ENCODE results near the gene SOCS3.
"Not testable (repeated sequence)": the region's sequence is repeated elsewhere in the genome, so short reads cannot be mapped to it uniquely, and the experiment has no call there.

SOCS3 gene

DNA sequence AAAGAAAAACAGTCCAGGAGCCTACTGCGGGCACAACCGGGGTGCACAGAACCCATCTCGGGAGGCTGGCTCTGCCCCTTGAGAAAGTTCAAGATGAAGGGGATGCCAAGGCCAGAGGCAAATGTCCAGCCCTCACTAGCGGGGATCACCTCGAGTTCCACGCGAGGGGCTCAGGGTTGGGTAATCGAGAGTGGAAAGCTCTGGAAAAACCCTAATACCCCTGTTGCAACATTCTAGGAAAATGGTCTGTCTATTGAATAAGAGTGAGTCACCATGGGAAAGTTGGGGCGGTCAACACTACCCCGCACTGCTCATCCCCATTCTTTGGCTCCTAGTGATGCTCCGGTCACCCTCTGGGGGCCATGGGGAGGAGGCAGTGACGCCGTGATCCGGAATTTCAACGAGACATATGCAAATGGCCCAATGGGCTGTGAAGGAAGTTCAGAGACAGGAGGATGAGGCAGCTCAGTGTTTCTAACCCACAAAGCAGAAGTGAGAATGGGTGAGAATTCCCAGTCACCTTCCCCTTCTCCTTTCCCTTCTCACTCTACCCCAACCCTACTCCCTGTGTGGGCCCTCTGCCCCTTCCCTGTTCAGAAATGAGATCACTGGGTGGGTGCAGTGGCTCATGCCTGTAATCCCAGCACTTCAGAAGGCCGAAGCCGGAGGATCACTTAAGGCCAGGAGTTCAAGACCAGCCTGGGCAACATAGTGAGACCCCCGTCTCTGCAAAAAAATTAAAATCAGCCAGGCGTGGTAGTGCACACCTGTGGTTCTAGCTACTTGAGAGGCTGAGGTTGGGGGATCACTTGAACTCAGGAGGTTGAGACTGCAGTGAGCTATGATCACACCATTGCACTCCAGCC, 22.4 kb downstream of the SOCS3 start:
- DNase-seq (ENCODE audit: extremely low spot score): no peak
- POLR2A ChIA-PET: interaction anchor here (1.2 kb wide), 1 partner anchor 23 kb away, joined by 4 read pairs; no protein-coding TSS in a partner anchor
- TF ChIP-seq FOXK2 (IDR thresholded peaks at IDR 0.05) (no peak), FOXM1 (IDR thresholded peaks at IDR 0.05; ENCODE audit: borderline replicate concordance) (no peak), TARDBP (IDR thresholded peaks at IDR 0.05) (no peak), ZNF384 (IDR thresholded peaks at IDR 0.05) (no peak), SP1 (IDR thresholded peaks at IDR 0.05) (no peak), LEF1 (IDR thresholded peaks at IDR 0.05; ENCODE audit: borderline replicate concordance) (no peak), FOXA1 (IDR thresholded peaks at IDR 0.05) (no peak), PKNOX1 (IDR thresholded peaks at IDR 0.05) (no peak), ELF4 (IDR thresholded peaks at IDR 0.05) (no peak), CTBP1 (IDR thresholded peaks at IDR 0.05; ENCODE audit: borderline replicate concordance) (no peak), HDGF (IDR thresholded peaks at IDR 0.05; ENCODE audit: borderline replicate concordance) (no peak), ARNT (IDR thresholded peaks at IDR 0.05) (no peak), NFRKB (IDR thresholded peaks at IDR 0.05) (no peak), L3MBTL2 (conservative IDR thresholded peaks at IDR 0.05) (no peak), SUZ12 (IDR thresholded peaks at IDR 0.05) (no peak), BHLHE40 (IDR thresholded peaks at IDR 0.05; ENCODE audit: borderline replicate concordance) (no peak)
- CTCF ChIA-PET: no interaction called here

- TF ChIP-seq SP1 (IDR thresholded peaks at IDR 0.05) (no peak), LEF1 (IDR thresholded peaks at IDR 0.05; ENCODE audit: borderline replicate concordance) (no peak), HDGF (IDR thresholded peaks at IDR 0.05; ENCODE audit: borderline replicate concordance) (no peak), FOXM1 (IDR thresholded peaks at IDR 0.05; ENCODE audit: borderline replicate concordance) (no peak), ELF4 (IDR thresholded peaks at IDR 0.05) (no peak), TARDBP (IDR thresholded peaks at IDR 0.05) (no peak), SUZ12 (IDR thresholded peaks at IDR 0.05) (no peak), PKNOX1 (IDR thresholded peaks at IDR 0.05) (no peak), ZNF384 (IDR thresholded peaks at IDR 0.05) (no peak), ARNT (IDR thresholded peaks at IDR 0.05) (no peak), FOXK2 (IDR thresholded peaks at IDR 0.05) (no peak), BHLHE40 (IDR thresholded peaks at IDR 0.05; ENCODE audit: borderline replicate concordance) (no peak)
- no peak for DNase-seq (ENCODE audit: extremely low spot score)
- POLR2A ChIA-PET: interaction anchor here (1.4 kb wide), 1 partner anchor 21 kb away, joined by 3 read pairs; no protein-coding TSS in a partner anchor
- CTCF ChIA-PET: interaction anchor here (2.1 kb wide), 1 partner anchor 25 kb away, joined by 6 read pairs; the partner anchor contains the start of gene SOCS3
These were observed 24.7 kb downstream of the SOCS3 start for GRCh38 chr17:78335209-78335608.

GRCh38 chr17:78332991-78333390, 26.9 kb downstream of the SOCS3 start:
- CTCF ChIA-PET: no interaction called here
- POLR2A ChIA-PET: no interaction called here
- DNase-seq (ENCODE audit: extremely low spot score): no peak
- TF ChIP-seq ELF4 (IDR thresholded peaks at IDR 0.05): no peak
- no peak for TF ChIP-seq FOXA1 (IDR thresholded peaks at IDR 0.05)
- TF ChIP-seq L3MBTL2 (conservative IDR thresholded peaks at IDR 0.05): no peak
- no peak for TF ChIP-seq SP1 (IDR thresholded peaks at IDR 0.05)
- TF ChIP-seq CTBP1 (IDR thresholded peaks at IDR 0.05; ENCODE audit: borderline replicate concordance): no peak
- no peak for TF ChIP-seq PKNOX1 (IDR thresholded peaks at IDR 0.05)
- TF ChIP-seq HDGF (IDR thresholded peaks at IDR 0.05; ENCODE audit: borderline replicate concordance): no peak
- no peak for TF ChIP-seq FOXM1 (IDR thresholded peaks at IDR 0.05; ENCODE audit: borderline replicate concordance)
- TF ChIP-seq TARDBP (IDR thresholded peaks at IDR 0.05): no peak

GRCh38 chr17:78331355-78331754, 28.5 kb downstream of the SOCS3 start:
- CTCF ChIA-PET; POLR2A ChIA-PET; DNase-seq (ENCODE audit: extremely low spot score): not testable (repeated sequence)

GRCh38 chr17:78330570-78331224, 29.2 kb downstream of the SOCS3 start:
- ChIA-PET POLR2A (interaction anchor here (1.5 kb wide), 1 partner anchor 16 kb away, joined by 4 read pairs; no protein-coding TSS in a partner anchor), CTCF (no interaction called here)
- no peak for DNase-seq (ENCODE audit: extremely low spot score)
- TF ChIP-seq BHLHE40 (IDR thresholded peaks at IDR 0.05; ENCODE audit: borderline replicate concordance) (no peak), FOXA1 (IDR thresholded peaks at IDR 0.05) (no peak)

DNA sequence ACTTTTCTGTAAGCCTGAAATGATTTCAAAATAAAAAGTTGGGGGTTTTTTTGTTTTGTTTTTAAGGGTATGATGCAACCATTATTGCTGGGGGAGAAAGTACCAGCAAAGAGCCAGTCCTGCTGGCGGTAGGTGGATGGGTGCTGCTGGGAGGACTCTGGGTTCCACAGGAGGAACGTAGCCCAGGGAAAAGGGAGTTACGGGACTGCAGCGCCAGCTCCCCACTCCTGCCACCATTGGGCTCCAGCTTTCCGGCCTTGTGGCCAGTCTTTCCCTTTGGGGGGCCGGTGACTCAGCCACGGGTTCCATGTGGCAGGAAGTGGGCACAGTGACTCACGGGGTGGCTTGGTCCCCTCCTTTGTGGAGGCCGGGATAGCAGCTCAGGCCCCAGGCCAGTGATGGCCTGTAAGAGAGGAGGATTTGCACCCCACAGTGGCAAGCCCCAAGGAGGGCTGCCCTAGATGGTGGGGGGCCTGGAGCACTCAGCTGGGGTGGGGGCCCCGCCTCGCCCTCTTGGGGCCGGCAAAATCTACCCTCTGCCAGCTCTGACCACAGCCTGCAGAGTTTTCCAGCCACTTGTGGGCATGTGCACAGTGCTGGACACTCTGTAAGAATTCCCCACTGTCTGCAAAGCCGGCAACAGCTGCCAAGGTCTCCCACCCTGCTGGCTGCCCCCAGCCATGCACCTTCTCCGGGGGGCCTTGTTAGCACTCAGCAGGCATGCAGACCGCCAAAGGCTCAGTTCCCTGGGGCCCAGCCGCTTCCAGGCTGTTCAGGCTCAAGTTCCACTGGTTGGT, 30.4 kb downstream of the SOCS3 start:
- TF ChIP-seq BHLHE40 (IDR thresholded peaks at IDR 0.05; ENCODE audit: borderline replicate concordance) (no peak), ELF4 (IDR thresholded peaks at IDR 0.05) (no peak), PKNOX1 (IDR thresholded peaks at IDR 0.05) (no peak), HDGF (IDR thresholded peaks at IDR 0.05; ENCODE audit: borderline replicate concordance) (no peak), ZNF384 (IDR thresholded peaks at IDR 0.05) (no peak), LEF1 (IDR thresholded peaks at IDR 0.05; ENCODE audit: borderline replicate concordance) (no peak), TARDBP (IDR thresholded peaks at IDR 0.05) (no peak), L3MBTL2 (conservative IDR thresholded peaks at IDR 0.05) (no peak), NFRKB (IDR thresholded peaks at IDR 0.05) (no peak), FOXA1 (IDR thresholded peaks at IDR 0.05) (no peak)
- CTCF ChIA-PET: interaction anchor here (1.7 kb wide), 1 partner anchor 31 kb away, joined by 6 read pairs; no protein-coding TSS in a partner anchor
- no peak for DNase-seq (ENCODE audit: extremely low spot score)
- POLR2A ChIA-PET: interaction anchor here (1.5 kb wide), 1 partner anchor 15 kb away, joined by 4 read pairs; no protein-coding TSS in a partner anchor
